ENCODE results near the gene GPC5. TPM values are rescaled to one million over a fixed set of nuclear protein-coding genes. Genes with fewer than 3 reads are reported as not detected.

GPC5 gene
- total RNA-seq, 1 donor from 2014 or later: 0.07 TPM

DNA sequence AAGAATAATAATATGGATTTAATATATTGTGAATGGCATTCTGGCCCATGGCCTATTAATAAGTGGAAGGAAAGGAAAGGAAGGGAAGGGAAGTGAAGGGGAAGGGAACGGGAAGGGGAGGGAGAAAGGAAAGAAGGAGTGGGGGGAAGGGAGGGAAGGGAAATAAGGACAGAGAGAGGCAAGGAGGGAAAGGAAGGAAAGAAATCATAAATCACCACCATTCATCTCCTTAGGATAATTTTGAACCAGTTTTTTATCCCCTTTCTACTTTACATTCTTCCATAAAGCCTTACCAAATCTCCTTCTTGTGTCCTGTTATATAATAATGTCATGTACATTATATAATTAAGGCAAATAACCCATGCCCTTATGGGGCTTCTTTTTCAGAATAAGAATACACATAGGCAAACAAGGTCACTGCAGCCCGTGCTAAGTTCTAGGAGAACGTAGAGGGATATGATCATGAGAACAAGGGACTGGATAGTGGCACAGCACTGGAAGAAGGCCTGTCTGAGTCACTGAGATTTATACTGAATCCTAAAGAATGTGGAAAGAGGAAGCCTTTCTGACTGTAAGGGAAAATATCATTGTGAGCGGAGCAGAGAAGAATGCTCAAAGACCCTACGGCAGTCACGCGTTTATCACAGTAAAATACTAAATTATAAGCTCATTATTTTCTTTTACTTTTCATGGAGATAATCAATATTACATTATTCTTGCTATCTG, 1383.7 kb downstream of the GPC5 start:
- Histone ChIP-seq H3K4me3 (no peak overlapping the region), H3K9me3 (ENCODE audit: low read depth) (no peaks in the 10 kb centered on the region), H3K4me1 (no peaks in the 10 kb centered on the region), H3K36me3 (no peaks in the 10 kb centered on the region), H3K79me2 (ENCODE audit: low read depth) (no peaks in the 10 kb centered on the region), H3K4me2 (no peak overlapping the region), H4K20me1 (ENCODE audit: low read depth) (no peaks in the 10 kb centered on the region), H3K9ac (no peak overlapping the region), H3K27me3 (no peaks in the 10 kb centered on the region), H2AFZ (replicated peaks) (no peak overlapping the region), H3K27ac (no peak overlapping the region), H3F3A (ENCODE audit: low read depth) (no peaks in the 10 kb centered on the region)
- H3K27ac Mint-ChIP-seq: no peak overlapping the region
- H3K36me3 Mint-ChIP-seq: no peaks in the 10 kb centered on the region
- no peaks in the 10 kb centered on the region for H3K9me3 Mint-ChIP-seq
- H3K4me3 Mint-ChIP-seq: no peak overlapping the region
- no peak for DNase-seq (ENCODE audit: low spot score)
- TF ChIP-seq EZH2 (IDR thresholded peaks at IDR 0.05) (no peak), EZH2phosphoT487 (IDR thresholded peaks at IDR 0.05) (no peak)
- TF ChIP-seq, protein P1, sequence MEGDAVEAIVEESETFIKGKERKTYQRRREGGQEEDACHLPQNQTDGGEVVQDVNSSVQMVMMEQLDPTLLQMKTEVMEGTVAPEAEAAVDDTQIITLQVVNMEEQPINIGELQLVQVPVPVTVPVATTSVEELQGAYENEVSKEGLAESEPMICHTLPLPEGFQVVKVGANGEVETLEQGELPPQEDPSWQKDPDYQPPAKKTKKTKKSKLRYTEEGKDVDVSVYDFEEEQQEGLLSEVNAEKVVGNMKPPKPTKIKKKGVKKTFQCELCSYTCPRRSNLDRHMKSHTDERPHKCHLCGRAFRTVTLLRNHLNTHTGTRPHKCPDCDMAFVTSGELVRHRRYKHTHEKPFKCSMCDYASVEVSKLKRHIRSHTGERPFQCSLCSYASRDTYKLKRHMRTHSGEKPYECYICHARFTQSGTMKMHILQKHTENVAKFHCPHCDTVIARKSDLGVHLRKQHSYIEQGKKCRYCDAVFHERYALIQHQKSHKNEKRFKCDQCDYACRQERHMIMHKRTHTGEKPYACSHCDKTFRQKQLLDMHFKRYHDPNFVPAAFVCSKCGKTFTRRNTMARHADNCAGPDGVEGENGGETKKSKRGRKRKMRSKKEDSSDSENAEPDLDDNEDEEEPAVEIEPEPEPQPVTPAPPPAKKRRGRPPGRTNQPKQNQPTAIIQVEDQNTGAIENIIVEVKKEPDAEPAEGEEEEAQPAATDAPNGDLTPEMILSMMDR (IDR thresholded peaks at IDR 0.05): no peak
- H3K4me1 Mint-ChIP-seq: no peaks in the 10 kb centered on the region
- no peaks in the 10 kb centered on the region for H3K27me3 Mint-ChIP-seq (ENCODE audit: insufficient read depth, low read depth)

DNA sequence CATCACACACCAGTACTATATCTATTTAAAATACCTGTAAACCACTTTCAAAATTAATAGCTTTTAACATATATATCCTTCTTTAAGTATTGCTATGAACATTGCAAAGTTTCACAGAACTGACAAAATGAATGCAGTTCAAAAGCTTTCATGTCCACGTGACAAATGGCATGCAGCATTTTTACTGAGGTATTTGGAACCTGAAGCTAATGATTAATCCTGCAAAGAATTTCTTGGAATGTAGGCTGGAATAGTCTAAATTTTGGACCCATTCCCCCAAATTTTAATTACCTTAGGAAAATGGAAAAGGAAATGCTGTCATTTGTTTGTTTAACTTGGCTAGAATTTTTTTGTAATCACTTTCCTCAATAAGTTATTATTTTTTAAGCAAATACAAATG, 1404.4 kb downstream of the GPC5 start:
- H3K27me3 ChIP-seq: no peaks in the 10 kb centered on the region
- H4K20me1 ChIP-seq (ENCODE audit: low read depth): no peaks in the 10 kb centered on the region
- H3K9ac ChIP-seq: no peak overlapping the region
- Mint-ChIP-seq H3K27me3 (ENCODE audit: insufficient read depth, low read depth) (no peaks in the 10 kb centered on the region), H3K36me3 (no peaks in the 10 kb centered on the region), H3K4me1 (no peaks in the 10 kb centered on the region), H3K27ac (no peak overlapping the region), H3K4me3 (no peak overlapping the region), H3K9me3 (no peaks in the 10 kb centered on the region)
- H3K79me2 ChIP-seq (ENCODE audit: low read depth): no peaks in the 10 kb centered on the region
- H3K4me3 ChIP-seq: no peak overlapping the region
- H3K9me3 ChIP-seq (ENCODE audit: low read depth): no peaks in the 10 kb centered on the region
- no peaks in the 10 kb centered on the region for H3F3A ChIP-seq (ENCODE audit: low read depth)
- H3K4me1 ChIP-seq: no peaks in the 10 kb centered on the region
- no peak for DNase-seq (ENCODE audit: low spot score)
- TF ChIP-seq EZH2phosphoT487 (IDR thresholded peaks at IDR 0.05) (no peak), EZH2 (IDR thresholded peaks at IDR 0.05) (no peak)
- TF ChIP-seq, protein P1 (IDR thresholded peaks at IDR 0.05): no peak
- no peaks in the 10 kb centered on the region for H3K36me3 ChIP-seq
- H3K4me2 ChIP-seq: no peak overlapping the region
- no peak overlapping the region for H2AFZ ChIP-seq (replicated peaks)
- H3K27ac ChIP-seq: no peak overlapping the region

DNA sequence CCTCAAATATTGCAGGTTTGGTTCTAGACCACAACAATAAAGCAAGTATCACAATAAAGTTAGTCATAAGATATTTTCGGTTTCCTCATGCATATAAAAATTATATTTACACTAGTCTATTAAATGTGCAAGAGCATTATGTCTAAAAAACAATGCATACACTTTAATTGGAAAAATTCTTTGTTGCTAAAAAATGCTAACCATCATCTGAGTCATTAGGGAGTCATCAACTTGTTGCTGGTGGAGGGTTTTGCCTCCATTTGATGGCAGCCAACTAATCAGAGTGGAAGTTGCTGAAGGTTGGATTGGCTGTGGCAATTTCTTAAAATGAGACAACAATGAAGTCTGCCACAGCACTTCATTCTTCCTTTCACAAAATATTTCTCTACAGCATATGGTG, 1405.9 kb downstream of the GPC5 start:
- Histone ChIP-seq H3K4me2 (no peak overlapping the region), H4K20me1 (ENCODE audit: low read depth) (no peaks in the 10 kb centered on the region), H3K36me3 (no peaks in the 10 kb centered on the region), H3K4me3 (no peak overlapping the region), H3K9me3 (ENCODE audit: low read depth) (no peaks in the 10 kb centered on the region), H3K4me1 (no peaks in the 10 kb centered on the region), H2AFZ (replicated peaks) (no peak overlapping the region), H3K9ac (no peak overlapping the region), H3K27me3 (no peaks in the 10 kb centered on the region), H3K79me2 (ENCODE audit: low read depth) (no peaks in the 10 kb centered on the region), H3K27ac (no peak overlapping the region), H3F3A (ENCODE audit: low read depth) (no peaks in the 10 kb centered on the region)
- Mint-ChIP-seq H3K4me3 (no peak overlapping the region), H3K9me3 (no peaks in the 10 kb centered on the region), H3K27me3 (ENCODE audit: insufficient read depth, low read depth) (no peaks in the 10 kb centered on the region), H3K4me1 (no peaks in the 10 kb centered on the region), H3K36me3 (no peaks in the 10 kb centered on the region), H3K27ac (no peak overlapping the region)
- TF ChIP-seq, protein P1 (IDR thresholded peaks at IDR 0.05): no peak
- no peak for DNase-seq (ENCODE audit: low spot score)
